Measurements from ENCODE around the gene RHOV. TPM values are rescaled to one million over a fixed set of nuclear protein-coding genes. Genes with fewer than 3 reads are reported as not detected.

RHOV gene
- polyA plus RNA-seq, 1 donor (not counting 4 experiments of a cell fraction or from before 2014, with no cell fraction given), result 7.1 TPM

GRCh38 chr15:40922608-40923005, 48.6 kb upstream of the RHOV start:
- FAIRE-seq, result no peak
- no peak overlapping the region for H3K4me2 ChIP-seq (ENCODE audit: control insufficient read depth, extremely low read depth, insufficient read depth, low read depth, low read length)
- no peaks in the 10 kb centered on the region for H3K79me2 ChIP-seq (ENCODE audit: control insufficient read depth, insufficient read depth, low read length)
- dilution Hi-C loops (cut with MboI; ENCODE audit: extremely low pct_ligation_motif_present, low sequenced_read_pairs), result loop anchor here (25.0 kb wide), 1 partner anchor 90 kb away; no protein-coding TSS in a partner anchor
- no peak overlapping the region for H3K9ac ChIP-seq (ENCODE audit: control insufficient read depth, extremely low read depth, insufficient read depth, low read length)
- H3K36me3 ChIP-seq (ENCODE audit: control insufficient read depth in 2 of 2, extremely low read depth in 1 of 2, insufficient read depth in 2 of 2, low read length in 2 of 2), result no peaks in the 10 kb centered on the region
- no peaks in the 10 kb centered on the region for H3K9me1 ChIP-seq (ENCODE audit: control insufficient read depth, extremely low read depth, insufficient read depth, low read length)
- DNase-seq (ENCODE audit: low read depth, low spot score), result no peak
- no peak overlapping the region for H3K27ac ChIP-seq (ENCODE audit: control insufficient read depth, insufficient read depth, low read length)
- no peaks in the 10 kb centered on the region for H3K9me3 ChIP-seq (ENCODE audit: control insufficient read depth, low read depth, low read length)
- peaks cover 4% of the 10 kb centered on the region for H3K4me1 ChIP-seq (ENCODE audit: control insufficient read depth, extremely low read depth, insufficient read depth, low read length)
- TF ChIP-seq, protein P1, sequence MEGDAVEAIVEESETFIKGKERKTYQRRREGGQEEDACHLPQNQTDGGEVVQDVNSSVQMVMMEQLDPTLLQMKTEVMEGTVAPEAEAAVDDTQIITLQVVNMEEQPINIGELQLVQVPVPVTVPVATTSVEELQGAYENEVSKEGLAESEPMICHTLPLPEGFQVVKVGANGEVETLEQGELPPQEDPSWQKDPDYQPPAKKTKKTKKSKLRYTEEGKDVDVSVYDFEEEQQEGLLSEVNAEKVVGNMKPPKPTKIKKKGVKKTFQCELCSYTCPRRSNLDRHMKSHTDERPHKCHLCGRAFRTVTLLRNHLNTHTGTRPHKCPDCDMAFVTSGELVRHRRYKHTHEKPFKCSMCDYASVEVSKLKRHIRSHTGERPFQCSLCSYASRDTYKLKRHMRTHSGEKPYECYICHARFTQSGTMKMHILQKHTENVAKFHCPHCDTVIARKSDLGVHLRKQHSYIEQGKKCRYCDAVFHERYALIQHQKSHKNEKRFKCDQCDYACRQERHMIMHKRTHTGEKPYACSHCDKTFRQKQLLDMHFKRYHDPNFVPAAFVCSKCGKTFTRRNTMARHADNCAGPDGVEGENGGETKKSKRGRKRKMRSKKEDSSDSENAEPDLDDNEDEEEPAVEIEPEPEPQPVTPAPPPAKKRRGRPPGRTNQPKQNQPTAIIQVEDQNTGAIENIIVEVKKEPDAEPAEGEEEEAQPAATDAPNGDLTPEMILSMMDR (optimal IDR thresholded peaks at IDR 0.05 in 1 of 3, IDR thresholded peaks at IDR 0.05 in 1 of 3, conservative IDR thresholded peaks at IDR 0.05 in 1 of 3; ENCODE audit: extremely low read depth in 1 of 3, insufficient read depth in 2 of 3, low read length in 3 of 3), result no peak
- no peak for TF ChIP-seq EZH2 (IDR thresholded peaks at IDR 0.05; ENCODE audit: low read length)
- H4K20me1 ChIP-seq (ENCODE audit: control insufficient read depth, extremely low read depth, insufficient read depth, low read length), result no peaks in the 10 kb centered on the region
- no peak overlapping the region for H3K4me3 ChIP-seq (ENCODE audit: control insufficient read depth in 2 of 3, extremely low read depth in 1 of 3, insufficient read depth in 2 of 3, low read depth in 1 of 3, low read length in 3 of 3)
- H3K27me3 ChIP-seq (ENCODE audit: control insufficient read depth, extremely low read depth, insufficient read depth, low read length), result peaks cover 49% of the 10 kb centered on the region
- H2AFZ ChIP-seq (ENCODE audit: control insufficient read depth, low read length), result no peak overlapping the region

DNA sequence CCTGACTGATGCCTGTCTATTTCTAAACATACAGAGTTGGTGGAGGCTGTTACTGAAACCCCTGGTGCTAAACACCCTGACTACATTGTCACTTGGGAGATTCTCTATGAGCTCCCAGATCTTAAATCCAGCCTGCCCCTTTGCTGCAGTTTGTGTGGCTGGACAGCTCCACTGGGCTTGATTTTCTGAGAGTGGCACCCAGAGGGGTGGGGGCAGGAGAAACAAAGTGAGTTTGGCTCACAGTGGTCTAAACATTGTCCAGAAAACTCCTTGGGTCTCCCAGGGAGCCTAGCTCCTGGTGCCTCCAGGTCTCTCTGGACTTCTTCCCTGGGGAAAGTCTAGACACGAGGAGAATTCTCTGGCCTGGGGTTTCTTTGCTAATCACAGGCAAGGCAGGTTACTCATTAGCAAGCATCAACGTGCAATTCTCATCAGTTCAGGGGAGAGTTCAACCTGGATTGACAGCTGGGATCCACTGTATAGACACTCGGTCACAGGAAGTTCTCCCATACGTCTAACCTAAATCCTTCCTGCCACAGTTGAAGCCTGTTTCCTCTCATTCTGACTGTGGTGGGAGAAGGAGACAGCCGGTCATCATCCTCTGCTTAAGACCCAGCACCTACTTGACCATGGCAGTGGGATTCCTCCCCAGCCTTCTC, 48.0 kb upstream of the RHOV start:
- Histone ChIP-seq H3K79me2 (ENCODE audit: control insufficient read depth, insufficient read depth, low read length) (no peaks in the 10 kb centered on the region), H3K4me1 (ENCODE audit: control insufficient read depth, extremely low read depth, insufficient read depth, low read length) (peaks cover 4% of the 10 kb centered on the region), H3K36me3 (ENCODE audit: control insufficient read depth in 2 of 2, extremely low read depth in 1 of 2, insufficient read depth in 2 of 2, low read length in 2 of 2) (no peaks in the 10 kb centered on the region), H4K20me1 (ENCODE audit: control insufficient read depth, extremely low read depth, insufficient read depth, low read length) (no peaks in the 10 kb centered on the region), H3K27me3 (ENCODE audit: control insufficient read depth, extremely low read depth, insufficient read depth, low read length) (peaks cover 48% of the 10 kb centered on the region), H3K9me1 (ENCODE audit: control insufficient read depth, extremely low read depth, insufficient read depth, low read length) (no peaks in the 10 kb centered on the region), H2AFZ (ENCODE audit: control insufficient read depth, low read length) (no peak overlapping the region), H3K9me3 (ENCODE audit: control insufficient read depth, low read depth, low read length) (no peaks in the 10 kb centered on the region), H3K27ac (ENCODE audit: control insufficient read depth, insufficient read depth, low read length) (no peak overlapping the region), H3K4me2 (ENCODE audit: control insufficient read depth, extremely low read depth, insufficient read depth, low read depth, low read length) (no peak overlapping the region), H3K9ac (ENCODE audit: control insufficient read depth, extremely low read depth, insufficient read depth, low read length) (no peak overlapping the region), H3K4me3 (ENCODE audit: control insufficient read depth in 2 of 3, extremely low read depth in 1 of 3, insufficient read depth in 2 of 3, low read depth in 1 of 3, low read length in 3 of 3) (no peak overlapping the region)
- TF ChIP-seq EZH2 (IDR thresholded peaks at IDR 0.05; ENCODE audit: low read length), result no peak
- TF ChIP-seq, protein P1 (optimal IDR thresholded peaks at IDR 0.05 in 1 of 3, IDR thresholded peaks at IDR 0.05 in 1 of 3, conservative IDR thresholded peaks at IDR 0.05 in 1 of 3; ENCODE audit: extremely low read depth in 1 of 3, insufficient read depth in 2 of 3, low read length in 3 of 3), result no peak
- no peak for DNase-seq (ENCODE audit: low read depth, low spot score)
- dilution Hi-C loops (cut with MboI; ENCODE audit: extremely low pct_ligation_motif_present, low sequenced_read_pairs), result loop anchor here (25.0 kb wide), 1 partner anchor 90 kb away; no protein-coding TSS in a partner anchor
- peak; percentile 67 for FAIRE-seq

All from keratinocyte (primary cell).